Measurements from ENCODE around the gene CETP. TPM values are rescaled to one million over a fixed set of nuclear protein-coding genes. Genes with fewer than 3 reads are reported as not detected.

Gene CETP
- total RNA-seq, 1 donor from 2014 or later, result not detected

DNA sequence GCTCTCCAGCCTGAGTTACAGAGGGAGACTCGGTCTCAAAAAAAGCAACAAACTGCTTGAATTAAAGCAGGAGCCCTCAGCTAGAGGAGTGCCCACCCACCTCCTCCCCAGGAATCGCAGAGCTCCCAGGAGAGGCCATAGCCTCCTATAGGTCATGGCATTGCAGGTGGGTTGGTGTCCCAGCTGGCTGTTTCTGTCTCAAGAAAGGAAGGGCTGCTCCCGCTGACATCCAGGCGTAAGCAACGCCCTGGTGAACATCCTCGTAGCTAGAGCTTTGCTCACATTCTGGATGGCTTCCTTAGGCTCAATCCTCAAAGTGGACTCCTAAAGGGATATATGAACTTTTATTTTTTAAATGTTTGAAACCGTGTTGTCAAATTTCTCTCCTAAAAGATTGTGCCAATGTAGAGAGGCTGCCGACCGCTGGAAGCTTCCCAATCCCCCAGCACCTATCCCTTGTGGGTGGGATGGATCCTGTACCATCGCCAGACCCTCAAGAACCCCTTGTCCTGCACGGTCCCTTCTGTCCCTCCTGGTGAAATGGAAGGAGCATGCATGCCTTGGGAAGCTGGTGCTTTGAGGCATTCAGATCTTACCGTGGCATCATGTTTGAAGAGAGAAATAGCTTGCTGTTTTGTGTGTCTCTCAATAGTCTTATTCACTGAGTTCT, 33.5 kb downstream of the CETP start:
- peaks cover 7% of the 10 kb centered on the region for H3K27me3 Mint-ChIP-seq (ENCODE audit: unreplicated experiment)
- TF ChIP-seq, protein P1, sequence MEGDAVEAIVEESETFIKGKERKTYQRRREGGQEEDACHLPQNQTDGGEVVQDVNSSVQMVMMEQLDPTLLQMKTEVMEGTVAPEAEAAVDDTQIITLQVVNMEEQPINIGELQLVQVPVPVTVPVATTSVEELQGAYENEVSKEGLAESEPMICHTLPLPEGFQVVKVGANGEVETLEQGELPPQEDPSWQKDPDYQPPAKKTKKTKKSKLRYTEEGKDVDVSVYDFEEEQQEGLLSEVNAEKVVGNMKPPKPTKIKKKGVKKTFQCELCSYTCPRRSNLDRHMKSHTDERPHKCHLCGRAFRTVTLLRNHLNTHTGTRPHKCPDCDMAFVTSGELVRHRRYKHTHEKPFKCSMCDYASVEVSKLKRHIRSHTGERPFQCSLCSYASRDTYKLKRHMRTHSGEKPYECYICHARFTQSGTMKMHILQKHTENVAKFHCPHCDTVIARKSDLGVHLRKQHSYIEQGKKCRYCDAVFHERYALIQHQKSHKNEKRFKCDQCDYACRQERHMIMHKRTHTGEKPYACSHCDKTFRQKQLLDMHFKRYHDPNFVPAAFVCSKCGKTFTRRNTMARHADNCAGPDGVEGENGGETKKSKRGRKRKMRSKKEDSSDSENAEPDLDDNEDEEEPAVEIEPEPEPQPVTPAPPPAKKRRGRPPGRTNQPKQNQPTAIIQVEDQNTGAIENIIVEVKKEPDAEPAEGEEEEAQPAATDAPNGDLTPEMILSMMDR (IDR thresholded peaks at IDR 0.05; ENCODE audit: partially characterized antibody, unreplicated experiment), result no peak
- H3K4me1 Mint-ChIP-seq (ENCODE audit: low read depth, unreplicated experiment), result no peaks in the 10 kb centered on the region
- no peaks in the 10 kb centered on the region for H3K36me3 Mint-ChIP-seq (ENCODE audit: unreplicated experiment)
- no peak for DNase-seq
- H3K27ac Mint-ChIP-seq (ENCODE audit: unreplicated experiment), result no peak overlapping the region
- no peaks in the 10 kb centered on the region for H3K9me3 Mint-ChIP-seq (ENCODE audit: unreplicated experiment)
- no peak overlapping the region for H3K4me3 Mint-ChIP-seq (ENCODE audit: unreplicated experiment)

DNA sequence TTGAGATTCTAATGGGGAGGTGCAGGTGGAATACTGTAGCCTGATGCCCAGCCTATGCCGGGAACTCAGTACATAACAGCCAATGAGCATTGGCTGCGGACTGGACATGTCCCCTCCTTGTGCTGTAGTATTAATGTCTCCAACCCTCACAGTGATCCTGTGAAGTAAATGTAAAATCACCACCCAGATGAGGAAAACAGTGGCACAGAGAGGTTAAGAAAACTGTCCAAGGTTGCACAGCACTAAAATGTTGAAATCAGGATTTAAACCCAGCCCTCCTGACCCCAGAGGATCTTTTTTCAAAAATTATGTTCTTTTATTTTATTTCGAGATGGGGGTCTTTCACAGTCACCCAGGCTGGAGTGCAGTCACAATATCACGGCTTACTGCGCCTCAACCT, 35.5 kb downstream of the CETP start:
- Mint-ChIP-seq H3K27me3 (ENCODE audit: unreplicated experiment) (peaks cover 5% of the 10 kb centered on the region), H3K36me3 (ENCODE audit: unreplicated experiment) (no peaks in the 10 kb centered on the region), H3K4me1 (ENCODE audit: low read depth, unreplicated experiment) (no peaks in the 10 kb centered on the region), H3K4me3 (ENCODE audit: unreplicated experiment) (no peak overlapping the region), H3K9me3 (ENCODE audit: unreplicated experiment) (no peaks in the 10 kb centered on the region), H3K27ac (ENCODE audit: unreplicated experiment) (no peak overlapping the region)
- DNase-seq, result no peak
- TF ChIP-seq, protein P1 (IDR thresholded peaks at IDR 0.05; ENCODE audit: partially characterized antibody, unreplicated experiment), result no peak

DNA sequence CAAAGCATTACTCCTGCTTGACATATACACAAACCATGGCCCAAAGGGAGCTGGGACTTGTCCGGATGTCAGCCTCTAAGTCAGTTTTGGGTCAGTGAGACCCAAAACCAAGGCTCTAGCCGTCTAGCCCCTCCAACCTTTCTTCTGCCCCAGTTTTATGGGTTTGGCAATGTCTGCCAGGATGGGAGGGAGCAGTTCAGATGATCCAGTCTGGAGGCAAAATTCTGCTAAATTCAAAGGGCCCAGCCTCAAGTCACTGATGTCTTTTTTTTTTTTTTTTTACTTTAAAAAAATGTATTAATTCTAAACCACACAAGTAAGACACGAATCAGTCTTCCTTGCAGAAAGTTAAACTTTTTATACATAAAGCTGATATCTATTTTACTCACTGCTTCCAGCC, 36.2 kb downstream of the CETP start:
- no peaks in the 10 kb centered on the region for H3K36me3 Mint-ChIP-seq (ENCODE audit: unreplicated experiment)
- peaks cover 5% of the 10 kb centered on the region for H3K27me3 Mint-ChIP-seq (ENCODE audit: unreplicated experiment)
- no peaks in the 10 kb centered on the region for H3K9me3 Mint-ChIP-seq (ENCODE audit: unreplicated experiment)
- no peak for DNase-seq
- no peak overlapping the region for H3K27ac Mint-ChIP-seq (ENCODE audit: unreplicated experiment)
- H3K4me1 Mint-ChIP-seq (ENCODE audit: low read depth, unreplicated experiment), result no peaks in the 10 kb centered on the region
- H3K4me3 Mint-ChIP-seq (ENCODE audit: unreplicated experiment), result no peak overlapping the region
- TF ChIP-seq, protein P1 (IDR thresholded peaks at IDR 0.05; ENCODE audit: partially characterized antibody, unreplicated experiment), result no peak

DNA sequence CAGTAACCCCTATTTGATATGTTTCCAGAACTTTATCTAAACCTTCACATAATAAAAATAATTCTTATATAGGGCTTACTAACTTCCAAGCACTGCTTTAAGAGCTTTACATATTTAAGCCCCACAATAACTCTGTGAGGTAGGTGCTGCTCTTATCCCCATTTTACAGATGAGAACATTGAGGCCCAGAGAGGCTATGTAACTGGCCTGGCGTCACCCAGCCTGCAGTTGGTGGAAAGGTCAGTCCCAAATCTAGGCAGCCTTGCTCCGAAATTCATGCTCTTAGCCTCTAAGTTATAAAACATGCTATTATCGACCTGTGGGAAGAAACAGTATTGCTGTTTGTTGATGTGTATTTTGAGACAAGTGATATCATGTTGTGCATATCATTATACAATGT, 36.6 kb downstream of the CETP start:
- TF ChIP-seq, protein P1 (IDR thresholded peaks at IDR 0.05; ENCODE audit: partially characterized antibody, unreplicated experiment), result no peak
- no peak for DNase-seq
- H3K36me3 Mint-ChIP-seq (ENCODE audit: unreplicated experiment), result no peaks in the 10 kb centered on the region
- H3K27ac Mint-ChIP-seq (ENCODE audit: unreplicated experiment), result no peak overlapping the region
- H3K9me3 Mint-ChIP-seq (ENCODE audit: unreplicated experiment), result no peaks in the 10 kb centered on the region
- peaks cover 5% of the 10 kb centered on the region for H3K27me3 Mint-ChIP-seq (ENCODE audit: unreplicated experiment)
- no peaks in the 10 kb centered on the region for H3K4me1 Mint-ChIP-seq (ENCODE audit: low read depth, unreplicated experiment)
- no peak overlapping the region for H3K4me3 Mint-ChIP-seq (ENCODE audit: unreplicated experiment)

DNA sequence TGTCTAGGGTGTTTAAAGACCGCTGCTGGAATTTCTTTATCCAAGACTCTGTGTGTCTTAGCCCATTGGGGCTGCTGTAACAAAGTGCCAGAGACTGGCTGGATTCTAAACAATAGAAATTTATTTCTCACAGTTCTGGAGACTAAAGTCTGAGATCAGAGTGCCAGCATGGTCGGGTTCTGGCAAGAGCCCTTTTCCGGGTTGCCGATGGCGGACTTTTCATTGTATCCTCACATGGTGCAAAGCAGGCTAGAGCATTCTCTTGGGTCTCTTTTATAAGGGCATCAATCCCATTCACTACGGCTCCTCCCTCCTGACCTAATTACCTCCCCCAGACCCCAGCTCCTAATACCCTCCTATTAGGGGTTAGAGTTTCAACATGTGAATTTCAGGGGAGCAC, 37.1 kb downstream of the CETP start:
- peaks cover 5% of the 10 kb centered on the region for H3K27me3 Mint-ChIP-seq (ENCODE audit: unreplicated experiment)
- H3K9me3 Mint-ChIP-seq (ENCODE audit: unreplicated experiment), result no peaks in the 10 kb centered on the region
- no peaks in the 10 kb centered on the region for H3K36me3 Mint-ChIP-seq (ENCODE audit: unreplicated experiment)
- no peak for DNase-seq
- TF ChIP-seq, protein P1 (IDR thresholded peaks at IDR 0.05; ENCODE audit: partially characterized antibody, unreplicated experiment), result no peak
- no peak overlapping the region for H3K27ac Mint-ChIP-seq (ENCODE audit: unreplicated experiment)
- H3K4me1 Mint-ChIP-seq (ENCODE audit: low read depth, unreplicated experiment), result no peaks in the 10 kb centered on the region
- H3K4me3 Mint-ChIP-seq (ENCODE audit: unreplicated experiment), result no peak overlapping the region
